Esophagus muscularis mucosa (tissue), 4 donors: Measurements from ENCODE around the gene LTB4R2. TPM values are rescaled to one million over a fixed set of nuclear protein-coding genes. Genes with fewer than 3 reads are reported as not detected.
A peak's percentile ranks its signal among the peaks of the same experiment; 100 is the strongest.

ENCODE experiments used
- DNase-seq: peaks from one replicate; pipeline ENCODE4 v3.0.0-alpha.2; 2017; ENCODE audit errors: extremely low spot score
- H3K27ac ChIP-seq, 4 donors: fragments of 200-600 bp; sonication (generic); replicated peaks in 1 of 4; 1 replicate in 3 of 4; 2 replicates in 1 of 4; pipeline ENCODE4 v1.5.1; 2016 to 2019; ENCODE audit warnings: mild to moderate bottlenecking in 1 of 4
- H3K27me3 ChIP-seq, 4 donors: fragments of 200-600 bp; sonication (generic); one replicate each; pipeline versions ENCODE4 v1.5.1 to v1.6.0; 2016 to 2019
- H3K36me3 ChIP-seq, 4 donors: fragments of 200-600 bp; sonication (generic); one replicate each; pipeline ENCODE4 v1.5.1; 2016 to 2019
- H3K4me1 ChIP-seq, 4 donors: fragments of 200-600 bp; sonication (generic); one replicate each; pipeline ENCODE4 v1.5.1; 2016 to 2019
- H3K4me3 ChIP-seq, 4 donors: fragments of 200-600 bp; sonication (generic); 1 replicate in 2 of 4; 2 replicates in 2 of 4; pipeline ENCODE4 v1.5.1; 2016 to 2019; ENCODE audit warnings: mild to moderate bottlenecking in 4 of 4, moderate library complexity in 1 of 4
- H3K9me3 ChIP-seq, 4 donors: fragments of 200-600 bp; sonication (generic); 1 replicate in 3 of 4; 2 replicates in 1 of 4; pipeline ENCODE4 v1.5.1; 2016 to 2019
- CTCF ChIP-seq, 3 experiments: fragments of 200-600 bp in 2 of 3; fragments of 450-650 bp in 1 of 3; sonication (generic) in 2 of 3; IDR thresholded peaks; one replicate each; pipeline ENCODE4 v1.5.1; 2017 to 2019; ENCODE audit warnings: antibody characterized with exemption in 3 of 3, mild to moderate bottlenecking in 2 of 3, moderate library complexity in 1 of 3
- EP300 ChIP-seq: sonication (generic); formaldehyde crosslinking; IDR thresholded peaks from one replicate; pipeline ENCODE4 v1.6.1; 2017; ENCODE audit warnings: antibody characterized with exemption
- POLR2A ChIP-seq: fragments of 450-650 bp; IDR thresholded peaks from one replicate; pipeline ENCODE4 v1.6.1; 2017; ENCODE audit warnings: antibody characterized with exemption, moderate library complexity, mild to moderate bottlenecking, low read depth
- POLR2AphosphoS5 ChIP-seq, 2 donors: sonication (generic); formaldehyde crosslinking; IDR thresholded peaks; one replicate each; pipeline ENCODE4 v1.6.1; 2017; ENCODE audit warnings: antibody characterized with exemption in 2 of 2
- WGBS: methylation state at CpG from one replicate; pipeline ENCODE4 v1.1.5; 2018; 5-methylcytosine and 5-hydroxymethylcytosine counted together
- intact Hi-C: fragments of 100-400 bp; cut with DNase I; formaldehyde crosslinking; loops from one replicate; pipeline ENCODE4 v1.15.1; 2023
- total RNA-seq, 4 donors: library from RNA; depleted of rRNA; stranded (reverse); fragments of >200 nt; gene quantifications; one replicate each; pipeline versions ENCODE4 v1.1.0 to v1.2.1, GENCODE V29; 2016

Gene LTB4R2
- total RNA-seq, 4 donors from 2014 or later: 1.7 to 3.7 (median 2.4) TPM

- Histone ChIP-seq H3K9me3 (no peaks in the 10 kb centered on the region), H3K27ac (peak overlapping the region; percentile 77 to 90 (median 84)), H3K36me3 (no peaks in the 10 kb centered on the region), H3K4me1 (peaks cover 52 to 84% (median 70%) of the 10 kb centered on the region in 4 donors), H3K4me3 (no peak overlapping the region), H3K27me3 (peaks cover 0 to 33% (median 9%) of the 10 kb centered on the region in 4 donors)
- TF ChIP-seq POLR2AphosphoS5 (IDR thresholded peaks at IDR 0.05) (peak; percentile 23 to 45), EP300 (no peak), POLR2A (no peak), CTCF (IDR thresholded peaks at IDR 0.05) (no peak)
- no peak for DNase-seq
- 65% methylated on average over 9 of the region's 9 CpGs for WGBS
- intact Hi-C loops: loop anchor here (5.0 kb wide), 1 partner anchor 124 kb away; no protein-coding TSS in a partner anchor
Observed at GRCh38 chr14:24312736-24313507, 3.0 kb downstream of the LTB4R2 start.

GRCh38 chr14:24313913-24314312 lies 4.0 kb downstream of the LTB4R2 start:
- Histone ChIP-seq H3K9me3 (no peaks in the 10 kb centered on the region), H3K4me1 (peaks cover 42 to 83% (median 67%) of the 10 kb centered on the region in 4 donors), H3K27me3 (peaks cover 0 to 43% (median 13%) of the 10 kb centered on the region in 4 donors), H3K4me3 (no peak overlapping the region), H3K27ac (peak overlapping the region in 2 of 4 donors; percentile 27 to 30), H3K36me3 (peaks cover 0 to 2% (median 0%) of the 10 kb centered on the region in 4 donors)
- TF ChIP-seq POLR2A: no peak
- TF ChIP-seq EP300: no peak
- TF ChIP-seq CTCF (IDR thresholded peaks at IDR 0.05): no peak
- TF ChIP-seq POLR2AphosphoS5 (IDR thresholded peaks at IDR 0.05): no peak
- no peak for DNase-seq
- WGBS: 83% methylated on average over 2 of the region's 2 CpGs
- intact Hi-C loops: loop anchor here (5.0 kb wide), 1 partner anchor 123 kb away; no protein-coding TSS in a partner anchor

GRCh38 chr14:24314377-24315193 lies 4.6 kb downstream of the LTB4R2 start:
- Histone ChIP-seq H3K4me3 (no peak overlapping the region), H3K4me1 (peaks cover 37 to 79% (median 62%) of the 10 kb centered on the region in 4 donors), H3K36me3 (peaks cover 0 to 9% (median 0%) of the 10 kb centered on the region in 4 donors), H3K27ac (peak overlapping the region in 3 of 4 donors; percentile 30 to 71 (median 31)), H3K9me3 (no peaks in the 10 kb centered on the region), H3K27me3 (peaks cover 0 to 50% (median 17%) of the 10 kb centered on the region in 4 donors)
- DNase-seq: no peak
- intact Hi-C loops: loop anchor here (5.0 kb wide), 1 partner anchor 123 kb away; no protein-coding TSS in a partner anchor
- TF ChIP-seq CTCF (IDR thresholded peaks at IDR 0.05): no peak
- TF ChIP-seq EP300: no peak
- TF ChIP-seq POLR2A: no peak
- TF ChIP-seq POLR2AphosphoS5 (IDR thresholded peaks at IDR 0.05): no peak
- 77% methylated on average over 5 of the region's 5 CpGs for WGBS

- H3K4me1 ChIP-seq: peaks cover 30 to 72% (median 54%) of the 10 kb centered on the region in 4 donors
- no peak for TF ChIP-seq CTCF (IDR thresholded peaks at IDR 0.05)
- WGBS: 90% methylated on average over 6 of the region's 10 CpGs
- intact Hi-C loops: no loop called here
- peaks cover 0 to 16% (median 0%) of the 10 kb centered on the region in 4 donors for H3K36me3 ChIP-seq
- H3K27ac ChIP-seq: peak overlapping the region; percentile 5 to 71 (median 58)
- H3K27me3 ChIP-seq: peaks cover 0 to 57% (median 18%) of the 10 kb centered on the region in 4 donors
- H3K4me3 ChIP-seq: no peak overlapping the region
- H3K9me3 ChIP-seq: no peaks in the 10 kb centered on the region
- no peak for DNase-seq
Observed at GRCh38 chr14:24315243-24315806, 5.4 kb downstream of the LTB4R2 start.
